ENCODE data around the gene APLNR. TPM values are rescaled to one million over a fixed set of nuclear protein-coding genes. Genes with fewer than 3 reads are reported as not detected.

APLNR gene
- total RNA-seq, 1 donor from 2014 or later = 8.5 TPM

DNA sequence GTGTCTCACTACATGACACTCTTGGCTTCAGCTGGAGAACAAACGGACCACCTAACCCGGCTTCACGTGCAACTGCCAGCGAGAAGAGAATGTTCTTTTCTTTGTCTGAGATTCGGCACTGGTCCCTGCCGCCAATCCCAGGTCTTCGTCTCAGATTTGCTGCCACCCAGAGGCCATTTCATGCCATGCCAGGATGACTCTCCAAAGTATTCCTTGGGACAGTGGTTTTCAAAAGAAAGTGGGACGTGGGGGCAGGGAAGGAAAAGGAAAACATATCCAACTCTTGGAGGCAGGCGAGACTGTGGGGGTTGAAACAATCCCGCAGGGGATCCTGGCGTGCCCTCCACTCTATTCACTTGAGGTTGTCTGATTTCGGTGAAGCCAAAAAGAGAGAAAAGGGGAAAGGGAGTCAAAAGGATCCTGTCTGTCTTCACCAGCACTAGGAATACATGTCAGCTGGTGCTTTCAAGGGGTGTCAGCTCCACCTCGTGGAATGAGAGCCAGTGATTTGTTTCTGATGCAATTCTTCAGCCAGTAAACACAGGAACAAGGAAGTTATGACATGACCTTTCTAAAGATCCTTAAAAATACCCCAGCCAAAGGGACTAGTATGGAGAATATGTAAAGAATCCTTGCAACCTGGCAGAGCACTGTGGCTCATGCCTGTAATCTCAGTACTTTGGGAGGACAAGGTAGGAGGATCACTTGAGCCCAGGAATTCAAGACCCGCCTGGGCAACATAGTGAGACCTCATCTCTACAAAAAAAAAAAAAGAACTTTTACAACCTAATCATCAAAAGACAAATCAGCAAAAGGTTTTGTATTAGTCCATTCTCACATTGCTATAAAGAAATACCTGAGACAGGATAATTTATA is 41.0 kb upstream of the APLNR start:
- H3K36me3 ChIP-seq = no peaks in the 10 kb centered on the region
- peaks cover 37% of the 10 kb centered on the region for H3K4me1 ChIP-seq
- peak; percentile 67 for DNase-seq
- peak; percentile 88 for TF ChIP-seq CTCF (IDR thresholded peaks at IDR 0.05; ENCODE audit: borderline replicate concordance)
- peak overlapping the region; percentile 81 for H3K27ac ChIP-seq (replicated peaks)
- peaks cover 7% of the 10 kb centered on the region for H3K9me3 ChIP-seq (replicated peaks)
- intact Hi-C loops (cut with micrococcal nuclease) = no loop called here
- H3K4me3 ChIP-seq = peak overlapping the region; percentile 26
- H3K27me3 ChIP-seq (ENCODE audit: low read depth) = no peaks in the 10 kb centered on the region

DNA sequence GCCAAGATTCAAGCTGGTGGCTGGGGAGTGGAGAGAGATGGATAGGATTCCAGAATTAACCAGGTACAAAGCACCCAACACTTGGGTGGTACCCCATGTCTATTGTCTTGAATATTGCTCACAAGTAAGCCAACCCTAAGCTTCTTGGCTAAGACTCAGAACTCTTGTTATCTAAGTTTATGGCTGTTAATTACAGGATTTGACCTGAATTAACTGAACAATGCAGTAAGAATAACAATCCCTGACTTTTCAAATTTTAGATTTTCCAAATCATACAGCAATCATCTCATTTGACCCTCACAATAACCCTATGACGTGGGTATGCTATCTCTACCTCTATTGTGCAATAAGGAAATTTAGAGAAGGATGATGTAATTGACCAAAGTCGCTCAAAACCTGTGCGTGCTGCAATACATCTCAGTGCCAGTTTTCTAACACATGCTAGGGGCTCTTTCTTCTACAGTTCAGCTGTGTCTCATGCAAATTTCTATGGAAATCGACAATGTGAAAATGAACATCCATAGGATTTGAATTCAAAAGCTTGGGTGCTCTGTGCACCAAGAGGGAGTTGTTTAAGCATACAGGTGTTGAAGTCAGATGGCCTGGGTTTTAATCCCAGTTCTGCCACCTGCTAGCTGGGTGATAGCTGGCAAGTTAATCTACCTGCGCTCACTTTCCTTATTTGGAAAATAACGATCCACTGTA is 40.1 kb upstream of the APLNR start:
- Histone ChIP-seq H3K9me3 (replicated peaks) (peaks cover 9% of the 10 kb centered on the region), H3K27ac (replicated peaks) (peak overlapping the region; percentile 81), H3K4me3 (peak overlapping the region; percentile 26), H3K27me3 (ENCODE audit: low read depth) (no peaks in the 10 kb centered on the region), H3K4me1 (peaks cover 37% of the 10 kb centered on the region), H3K36me3 (no peaks in the 10 kb centered on the region)
- TF ChIP-seq CTCF (IDR thresholded peaks at IDR 0.05; ENCODE audit: borderline replicate concordance) = no peak
- intact Hi-C loops (cut with micrococcal nuclease) = no loop called here
- no peak for DNase-seq

DNA sequence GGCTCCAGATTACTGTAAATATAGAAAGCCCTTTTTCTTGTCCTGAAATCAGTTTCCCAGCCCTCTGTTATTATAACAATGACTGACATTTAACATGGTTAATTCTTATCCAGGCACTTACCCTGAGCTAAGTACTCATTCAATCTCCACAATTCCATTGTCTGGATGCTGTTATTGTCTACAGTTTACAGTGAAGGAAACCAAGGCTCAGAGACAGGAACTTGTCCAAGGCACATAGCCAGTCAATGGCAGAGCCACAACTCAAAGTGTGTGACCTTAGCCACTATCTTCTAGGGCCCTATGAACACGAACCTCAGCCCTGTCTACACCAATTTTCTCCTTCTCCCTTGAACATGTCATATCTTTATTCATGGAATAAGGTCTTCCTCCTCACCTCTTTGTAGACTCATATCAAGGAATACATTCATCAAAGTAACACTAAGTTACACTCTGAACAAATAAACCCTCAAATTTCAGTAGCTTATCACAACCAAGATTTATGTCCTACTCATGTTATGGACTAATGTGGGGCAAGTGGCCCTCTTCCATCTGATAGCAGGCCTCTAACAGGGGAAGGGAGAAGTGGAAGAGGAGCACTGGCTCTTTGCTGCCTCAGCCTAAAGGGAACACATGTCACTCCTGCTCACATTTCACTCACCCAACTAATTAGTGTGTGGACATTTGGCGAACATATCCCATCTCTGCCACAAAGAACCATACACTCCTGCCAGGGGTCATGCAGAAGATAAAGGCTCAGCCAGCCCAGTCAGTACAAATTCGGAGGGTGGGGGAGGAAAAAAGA is 39.3 kb upstream of the APLNR start:
- Histone ChIP-seq H3K4me3 (no peak overlapping the region), H3K36me3 (no peaks in the 10 kb centered on the region), H3K27me3 (ENCODE audit: low read depth) (no peaks in the 10 kb centered on the region), H3K27ac (replicated peaks) (peak overlapping the region; percentile 81), H3K4me1 (peaks cover 37% of the 10 kb centered on the region), H3K9me3 (replicated peaks) (peaks cover 9% of the 10 kb centered on the region)
- intact Hi-C loops (cut with micrococcal nuclease) = no loop called here
- DNase-seq = no peak
- no peak for TF ChIP-seq CTCF (IDR thresholded peaks at IDR 0.05; ENCODE audit: borderline replicate concordance)

- no peaks in the 10 kb centered on the region for H3K36me3 ChIP-seq
- H3K4me3 ChIP-seq = no peak overlapping the region
- peaks cover 37% of the 10 kb centered on the region for H3K4me1 ChIP-seq
- no peaks in the 10 kb centered on the region for H3K27me3 ChIP-seq (ENCODE audit: low read depth)
- DNase-seq = no peak
- H3K27ac ChIP-seq (replicated peaks) = peak overlapping the region; percentile 81
- TF ChIP-seq CTCF (IDR thresholded peaks at IDR 0.05; ENCODE audit: borderline replicate concordance) = no peak
- intact Hi-C loops (cut with micrococcal nuclease) = no loop called here
- peaks cover 9% of the 10 kb centered on the region for H3K9me3 ChIP-seq (replicated peaks)
Measured at GRCh38 chr11:57275582-57275981, 38.5 kb upstream of the APLNR start.

- no peak overlapping the region for H3K4me3 ChIP-seq
- no peak for TF ChIP-seq CTCF (IDR thresholded peaks at IDR 0.05; ENCODE audit: borderline replicate concordance)
- DNase-seq = no peak
- peak overlapping the region; percentile 81 for H3K27ac ChIP-seq (replicated peaks)
- intact Hi-C loops (cut with micrococcal nuclease) = no loop called here
- peaks cover 9% of the 10 kb centered on the region for H3K9me3 ChIP-seq (replicated peaks)
- peaks cover 41% of the 10 kb centered on the region for H3K4me1 ChIP-seq
- no peaks in the 10 kb centered on the region for H3K36me3 ChIP-seq
- H3K27me3 ChIP-seq (ENCODE audit: low read depth) = no peaks in the 10 kb centered on the region
Measured at GRCh38 chr11:57274904-57275498, 38.0 kb upstream of the APLNR start.
